Mesenchymal stem cell (in vitro differentiated cells and primary cell): Measurements from ENCODE around the gene CCDC38.

ENCODE experiments used
- DNase-seq: peaks from one replicate; pipeline ENCODE4 v3.0.0-alpha.2; 2013
- H2AFZ ChIP-seq: one replicate; pipeline ENCODE4 v1.6.1; 2013; ENCODE audit warnings: low read depth, mild to moderate bottlenecking, control low read depth, inconsistent platforms, low read length, moderate library complexity
- H2AK5ac ChIP-seq: 2 replicates; pipeline ENCODE4 v1.6.1; 2013; ENCODE audit warnings: low read length, moderate library complexity, mild to moderate bottlenecking, inconsistent platforms; ENCODE audit not compliant: severe bottlenecking
- H2BK120ac ChIP-seq: one replicate; pipeline ENCODE4 v1.6.1; 2013; ENCODE audit warnings: low read depth, mild to moderate bottlenecking, inconsistent platforms, low read length, moderate library complexity
- H2BK12ac ChIP-seq, 2 experiments: one replicate each; pipeline ENCODE4 v1.6.1; 2013; ENCODE audit warnings: inconsistent platforms in 2 of 2, low read length in 2 of 2, mild to moderate bottlenecking in 2 of 2, moderate library complexity in 2 of 2, control low read depth in 1 of 2
- H2BK15ac ChIP-seq: one replicate; pipeline ENCODE4 v1.6.1; 2013; ENCODE audit warnings: mild to moderate bottlenecking, low read depth, inconsistent platforms; ENCODE audit not compliant: poor library complexity, severe bottlenecking
- H2BK5ac ChIP-seq: 2 replicates; pipeline ENCODE4 v1.6.1; 2013; ENCODE audit warnings: low read depth, mild to moderate bottlenecking, low read length, control low read depth, inconsistent platforms; ENCODE audit not compliant: poor library complexity, severe bottlenecking
- H3K14ac ChIP-seq, 2 experiments: one replicate each; pipeline ENCODE4 v1.6.1; 2013; ENCODE audit warnings: inconsistent platforms in 2 of 2, low read length in 2 of 2, control low read depth in 1 of 2, mild to moderate bottlenecking in 1 of 2, moderate library complexity in 1 of 2
- H3K18ac ChIP-seq, 2 experiments: one replicate each; pipeline ENCODE4 v1.6.1; 2013; ENCODE audit warnings: inconsistent platforms in 2 of 2, low read length in 2 of 2, control low read depth in 1 of 2, low read depth in 1 of 2, mild to moderate bottlenecking in 1 of 2
- H3K23ac ChIP-seq, 2 experiments: one replicate each; pipeline ENCODE4 v1.6.1; 2013; ENCODE audit warnings: inconsistent platforms in 2 of 2, low read length in 2 of 2, mild to moderate bottlenecking in 2 of 2, moderate library complexity in 2 of 2, control low read depth in 1 of 2
- H3K27ac ChIP-seq: 2 replicates; pipeline ENCODE4 v1.5.1; 2013; ENCODE audit warnings: mild to moderate bottlenecking, moderate library complexity, low read length, control low read depth, inconsistent platforms; ENCODE audit not compliant: poor library complexity, severe bottlenecking
- H3K27me3 ChIP-seq, 2 experiments: 2 replicates each; pipeline versions ENCODE4 v1.6.1 to v1.7.0; 2013; ENCODE audit warnings: low read length in 2 of 2, mild to moderate bottlenecking in 2 of 2, moderate library complexity in 2 of 2, control low read depth in 1 of 2, inconsistent platforms in 1 of 2; ENCODE audit not compliant: control insufficient read depth in 1 of 2, insufficient read depth in 1 of 2
- H3K36me3 ChIP-seq, 2 experiments: 2 replicates each; pipeline versions ENCODE4 v1.6.1 to v1.7.0; 2013; ENCODE audit warnings: low read length in 2 of 2, control low read depth in 1 of 2, inconsistent platforms in 1 of 2, low read depth in 1 of 2, mild to moderate bottlenecking in 1 of 2; ENCODE audit not compliant: insufficient read depth in 2 of 2, control insufficient read depth in 1 of 2
- H3K4ac ChIP-seq, 2 experiments: one replicate each; pipeline ENCODE4 v1.6.1; 2013; ENCODE audit warnings: inconsistent platforms in 2 of 2, low read length in 2 of 2, mild to moderate bottlenecking in 2 of 2, moderate library complexity in 2 of 2, control low read depth in 1 of 2, low read depth in 1 of 2
- H3K4me1 ChIP-seq: 2 replicates; pipeline ENCODE4 v1.6.1; 2013; ENCODE audit warnings: low read depth, low read length, control low read depth; ENCODE audit not compliant: control insufficient read depth, insufficient read depth
- H3K4me2 ChIP-seq: 2 replicates; pipeline ENCODE4 v1.6.1; 2013; ENCODE audit warnings: low read length, mild to moderate bottlenecking, inconsistent platforms; ENCODE audit not compliant: poor library complexity, severe bottlenecking
- H3K4me3 ChIP-seq, 2 experiments: 2 replicates each; pipeline versions ENCODE4 v1.5.1 to v1.7.0; 2013; ENCODE audit warnings: low read length in 2 of 2, mild to moderate bottlenecking in 2 of 2, control low read depth in 1 of 2, low read depth in 1 of 2; ENCODE audit not compliant: insufficient read depth in 1 of 2
- H3K79me1 ChIP-seq: replicated peaks from 2 replicates; pipeline ENCODE4 v1.6.1; 2013; ENCODE audit warnings: mild to moderate bottlenecking, control low read depth, low read length, inconsistent platforms; ENCODE audit not compliant: poor library complexity, severe bottlenecking
- H3K9ac ChIP-seq: 2 replicates; pipeline ENCODE4 v1.7.0; 2013; ENCODE audit warnings: mild to moderate bottlenecking, low read length, moderate library complexity
- H3K9me3 ChIP-seq: 2 replicates; pipeline ENCODE4 v1.7.0; 2013; ENCODE audit warnings: mild to moderate bottlenecking, low read length; ENCODE audit not compliant: control insufficient read depth
- H4K8ac ChIP-seq: one replicate; pipeline ENCODE4 v1.6.1; 2013; ENCODE audit warnings: inconsistent platforms, mild to moderate bottlenecking, low read length, moderate library complexity
- H4K91ac ChIP-seq: one replicate; pipeline ENCODE4 v1.6.1; 2013; ENCODE audit warnings: mild to moderate bottlenecking, low read length, inconsistent platforms
- WGBS: methylation state at CpG from one replicate; pipeline ENCODE4 v1.1.7; 2013; ENCODE audit warnings: mixed read lengths; 5-methylcytosine and 5-hydroxymethylcytosine counted together

CCDC38 gene

GRCh38 chr12:95975491-95975890 lies 33.1 kb upstream of the CCDC38 start:
- Histone ChIP-seq H4K91ac (no peak overlapping the region), H3K9me3 (no peaks in the 10 kb centered on the region), H2BK120ac (no peak overlapping the region), H3K27ac (no peak overlapping the region), H3K27me3 (no peaks in the 10 kb centered on the region), H2AK5ac (no peak overlapping the region), H3K79me1 (no peaks in the 10 kb centered on the region), H3K23ac (no peak overlapping the region), H2AFZ (no peak overlapping the region), H3K9ac (no peak overlapping the region), H3K36me3 (no peaks in the 10 kb centered on the region), H3K4me3 (no peak overlapping the region), H2BK12ac (no peak overlapping the region), H3K14ac (no peak overlapping the region), H4K8ac (no peak overlapping the region), H2BK15ac (no peak overlapping the region), H3K18ac (no peak overlapping the region), H3K4ac (no peak overlapping the region), H3K4me1 (no peaks in the 10 kb centered on the region), H2BK5ac (no peak overlapping the region), H3K4me2 (no peak overlapping the region)
- 75% methylated on average over 2 of the region's 4 CpGs for WGBS
- DNase-seq = no peak

GRCh38 chr12:95974358-95974757 lies 31.9 kb upstream of the CCDC38 start:
- no peak overlapping the region for H3K9ac ChIP-seq
- H3K79me1 ChIP-seq = no peaks in the 10 kb centered on the region
- no peak overlapping the region for H2AFZ ChIP-seq
- H3K9me3 ChIP-seq = no peaks in the 10 kb centered on the region
- H2BK120ac ChIP-seq = no peak overlapping the region
- no peak overlapping the region for H3K4me2 ChIP-seq
- H3K23ac ChIP-seq = no peak overlapping the region
- H2BK12ac ChIP-seq = no peak overlapping the region
- no peaks in the 10 kb centered on the region for H3K4me1 ChIP-seq
- no peak overlapping the region for H4K8ac ChIP-seq
- DNase-seq = no peak
- H3K14ac ChIP-seq = no peak overlapping the region
- H3K27me3 ChIP-seq = no peaks in the 10 kb centered on the region
- no peak overlapping the region for H3K27ac ChIP-seq
- H2BK15ac ChIP-seq = no peak overlapping the region
- no peak overlapping the region for H3K18ac ChIP-seq
- WGBS = 96% methylated on average over 2 of the region's 2 CpGs
- no peak overlapping the region for H2BK5ac ChIP-seq
- H3K4ac ChIP-seq = no peak overlapping the region
- no peak overlapping the region for H2AK5ac ChIP-seq
- H3K4me3 ChIP-seq = no peak overlapping the region
- no peaks in the 10 kb centered on the region for H3K36me3 ChIP-seq
- H4K91ac ChIP-seq = no peak overlapping the region

GRCh38 chr12:95972832-95973456 lies 30.5 kb upstream of the CCDC38 start:
- Histone ChIP-seq H2BK120ac (no peak overlapping the region), H2BK12ac (no peak overlapping the region), H3K27ac (no peak overlapping the region), H3K18ac (no peak overlapping the region), H3K4me2 (no peak overlapping the region), H3K36me3 (no peaks in the 10 kb centered on the region), H3K14ac (no peak overlapping the region), H3K9ac (no peak overlapping the region), H3K79me1 (no peaks in the 10 kb centered on the region), H4K8ac (no peak overlapping the region), H2BK5ac (no peak overlapping the region), H3K4me3 (no peak overlapping the region), H2AFZ (no peak overlapping the region), H3K23ac (no peak overlapping the region), H4K91ac (no peak overlapping the region), H3K4me1 (no peaks in the 10 kb centered on the region), H3K4ac (no peak overlapping the region), H3K27me3 (no peaks in the 10 kb centered on the region), H3K9me3 (no peaks in the 10 kb centered on the region), H2AK5ac (no peak overlapping the region), H2BK15ac (no peak overlapping the region)
- WGBS = 76% methylated on average over 3 of the region's 4 CpGs
- DNase-seq = no peak

GRCh38 chr12:95970905-95971304 lies 28.5 kb upstream of the CCDC38 start:
- H3K79me1 ChIP-seq = no peaks in the 10 kb centered on the region
- no peak overlapping the region for H2AFZ ChIP-seq
- H3K4me1 ChIP-seq = no peaks in the 10 kb centered on the region
- H2AK5ac ChIP-seq = no peak overlapping the region
- no peak overlapping the region for H4K91ac ChIP-seq
- H3K4me3 ChIP-seq = no peak overlapping the region
- no peak overlapping the region for H3K4me2 ChIP-seq
- no peak overlapping the region for H3K14ac ChIP-seq
- H2BK15ac ChIP-seq = no peak overlapping the region
- H3K27me3 ChIP-seq = no peaks in the 10 kb centered on the region
- H3K9ac ChIP-seq = no peak overlapping the region
- no peak overlapping the region for H3K27ac ChIP-seq
- no peak overlapping the region for H3K18ac ChIP-seq
- H3K9me3 ChIP-seq = no peaks in the 10 kb centered on the region
- no peak for DNase-seq
- H3K23ac ChIP-seq = no peak overlapping the region
- H2BK12ac ChIP-seq = no peak overlapping the region
- no peak overlapping the region for H2BK5ac ChIP-seq
- H3K4ac ChIP-seq = no peak overlapping the region
- H4K8ac ChIP-seq = no peak overlapping the region
- 70% methylated on average over 6 of the region's 7 CpGs for WGBS
- H2BK120ac ChIP-seq = no peak overlapping the region
- no peaks in the 10 kb centered on the region for H3K36me3 ChIP-seq
